ENCODE measurements around the gene MTREX.

MTREX gene

DNA sequence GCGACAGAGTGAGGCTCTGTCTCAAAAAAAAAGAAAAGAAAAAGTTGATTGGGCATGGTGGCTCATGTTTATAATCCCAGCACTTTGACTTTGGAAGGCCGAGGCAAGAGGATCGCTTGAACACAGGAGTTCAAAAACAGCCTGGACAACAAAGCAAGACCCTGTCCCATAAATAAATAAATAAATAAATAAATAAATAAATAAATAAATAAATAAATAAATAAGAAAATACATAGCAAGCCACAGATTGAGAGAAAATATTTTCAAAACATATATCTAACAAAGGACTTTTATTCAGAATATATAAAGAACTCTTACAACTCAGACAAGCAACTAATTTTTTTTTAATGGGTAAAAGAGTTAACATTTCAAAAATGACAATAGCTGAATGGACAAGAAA, 155.8 kb downstream of the MTREX start (continued):
- TF ChIP-seq, protein P1, sequence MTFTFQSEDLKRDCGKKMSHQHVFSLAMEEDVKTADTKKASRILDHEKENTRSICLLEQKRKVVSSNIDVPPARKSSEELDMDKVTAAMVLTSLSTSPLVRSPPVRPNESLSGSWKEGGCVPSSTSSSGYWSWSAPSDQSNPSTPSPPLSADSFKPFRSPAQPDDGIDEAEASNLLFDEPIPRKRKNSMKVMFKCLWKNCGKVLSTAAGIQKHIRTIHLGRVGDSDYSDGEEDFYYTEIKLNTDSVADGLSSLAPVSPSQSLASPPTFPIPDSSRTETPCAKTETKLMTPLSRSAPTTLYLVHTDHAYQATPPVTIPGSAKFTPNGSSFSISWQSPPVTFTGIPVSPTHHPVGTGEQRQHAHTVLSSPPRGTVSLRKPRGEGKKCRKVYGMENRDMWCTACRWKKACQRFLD (tag by site-specific recombination; IDR thresholded peaks at IDR 0.05) = peak; percentile 66; the same call in 1 of the 2 replicates
- TF ChIP-seq ZNF366 (tag by site-specific recombination; conservative IDR thresholded peaks at IDR 0.05) (peak; percentile 36; the same call in 1 of the 2 replicates), ZNF561 (tag by site-specific recombination; IDR thresholded peaks at IDR 0.05; ENCODE audit: borderline replicate concordance) (no peak), FEZF1 (tag by site-specific recombination; IDR thresholded peaks at IDR 0.05) (no peak), ZNF623 (tag by site-specific recombination; IDR thresholded peaks at IDR 0.05) (peak; percentile 88), ZNF292 (tag by site-specific recombination; IDR thresholded peaks at IDR 0.05; ENCODE audit: borderline replicate concordance, low read depth) (peak; percentile 95; the same call in 1 of the 2 replicates), MZF1 (tag by site-specific recombination; IDR thresholded peaks at IDR 0.05; ENCODE audit: borderline replicate concordance) (peak; percentile 76; the same call in 1 of the 2 replicates), OVOL3 (tag by site-specific recombination; IDR thresholded peaks at IDR 0.05) (peak; percentile 46; the same call in 1 of the 2 replicates), ZIC2 (tag by site-specific recombination; IDR thresholded peaks at IDR 0.05) (no peak), ZBTB8A (tag by site-specific recombination; IDR thresholded peaks at IDR 0.05) (peak; percentile 91), ZNF433 (tag by site-specific recombination; IDR thresholded peaks at IDR 0.05; ENCODE audit: low read depth) (peak; percentile 95), ZNF529 (tag by site-specific recombination; IDR thresholded peaks at IDR 0.05; ENCODE audit: insufficient replicate concordance) (peak; percentile 67), ZFP37 (tag by site-specific recombination; IDR thresholded peaks at IDR 0.05) (peak; percentile 95), ZNF664 (tag by site-specific recombination; IDR thresholded peaks at IDR 0.05) (peak; percentile 91), ZNF555 (tag by site-specific recombination; conservative IDR thresholded peaks at IDR 0.05) (peak; percentile 100), GLIS1 (tag by site-specific recombination; IDR thresholded peaks at IDR 0.05) (no peak), ZNF311 (tag by site-specific recombination; IDR thresholded peaks at IDR 0.05; ENCODE audit: borderline replicate concordance) (no peak), ZBTB1 (tag by site-specific recombination; IDR thresholded peaks at IDR 0.05) (peak; percentile 87; the same call in 1 of the 2 replicates), ZNF610 (tag by site-specific recombination; IDR thresholded peaks at IDR 0.05; ENCODE audit: borderline replicate concordance) (peak; percentile 37; the same call in 1 of the 2 replicates), ZNF121 (tag by site-specific recombination; IDR thresholded peaks at IDR 0.05) (peak; percentile 55; the same call in 1 of the 2 replicates), ZEB2 (tag by site-specific recombination; IDR thresholded peaks at IDR 0.05) (no peak), ZNF398 (tag by site-specific recombination; IDR thresholded peaks at IDR 0.05) (no peak), SP7 (tag by site-specific recombination; IDR thresholded peaks at IDR 0.05) (no peak), ZNF223 (tag by site-specific recombination; IDR thresholded peaks at IDR 0.05) (0 out of 2 replicates have a peak, but pooled peaks have one; percentile 40), ZBTB7A (tag by site-specific recombination; IDR thresholded peaks at IDR 0.05; ENCODE audit: low read depth) (no peak)
- TF ChIP-seq, protein P2, sequence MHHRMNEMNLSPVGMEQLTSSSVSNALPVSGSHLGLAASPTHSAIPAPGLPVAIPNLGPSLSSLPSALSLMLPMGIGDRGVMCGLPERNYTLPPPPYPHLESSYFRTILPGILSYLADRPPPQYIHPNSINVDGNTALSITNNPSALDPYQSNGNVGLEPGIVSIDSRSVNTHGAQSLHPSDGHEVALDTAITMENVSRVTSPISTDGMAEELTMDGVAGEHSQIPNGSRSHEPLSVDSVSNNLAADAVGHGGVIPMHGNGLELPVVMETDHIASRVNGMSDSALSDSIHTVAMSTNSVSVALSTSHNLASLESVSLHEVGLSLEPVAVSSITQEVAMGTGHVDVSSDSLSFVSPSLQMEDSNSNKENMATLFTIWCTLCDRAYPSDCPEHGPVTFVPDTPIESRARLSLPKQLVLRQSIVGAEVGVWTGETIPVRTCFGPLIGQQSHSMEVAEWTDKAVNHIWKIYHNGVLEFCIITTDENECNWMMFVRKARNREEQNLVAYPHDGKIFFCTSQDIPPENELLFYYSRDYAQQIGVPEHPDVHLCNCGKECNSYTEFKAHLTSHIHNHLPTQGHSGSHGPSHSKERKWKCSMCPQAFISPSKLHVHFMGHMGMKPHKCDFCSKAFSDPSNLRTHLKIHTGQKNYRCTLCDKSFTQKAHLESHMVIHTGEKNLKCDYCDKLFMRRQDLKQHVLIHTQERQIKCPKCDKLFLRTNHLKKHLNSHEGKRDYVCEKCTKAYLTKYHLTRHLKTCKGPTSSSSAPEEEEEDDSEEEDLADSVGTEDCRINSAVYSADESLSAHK (tag by site-specific recombination; IDR thresholded peaks at IDR 0.05) = no peak
- TF ChIP-seq, protein P3, sequence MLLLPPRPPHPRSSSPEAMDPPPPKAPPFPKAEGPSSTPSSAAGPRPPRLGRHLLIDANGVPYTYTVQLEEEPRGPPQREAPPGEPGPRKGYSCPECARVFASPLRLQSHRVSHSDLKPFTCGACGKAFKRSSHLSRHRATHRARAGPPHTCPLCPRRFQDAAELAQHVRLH (tag by site-specific recombination; IDR thresholded peaks at IDR 0.05) = peak; percentile 68; the same call in 1 of the 2 replicates
- TF ChIP-seq, protein P4, sequence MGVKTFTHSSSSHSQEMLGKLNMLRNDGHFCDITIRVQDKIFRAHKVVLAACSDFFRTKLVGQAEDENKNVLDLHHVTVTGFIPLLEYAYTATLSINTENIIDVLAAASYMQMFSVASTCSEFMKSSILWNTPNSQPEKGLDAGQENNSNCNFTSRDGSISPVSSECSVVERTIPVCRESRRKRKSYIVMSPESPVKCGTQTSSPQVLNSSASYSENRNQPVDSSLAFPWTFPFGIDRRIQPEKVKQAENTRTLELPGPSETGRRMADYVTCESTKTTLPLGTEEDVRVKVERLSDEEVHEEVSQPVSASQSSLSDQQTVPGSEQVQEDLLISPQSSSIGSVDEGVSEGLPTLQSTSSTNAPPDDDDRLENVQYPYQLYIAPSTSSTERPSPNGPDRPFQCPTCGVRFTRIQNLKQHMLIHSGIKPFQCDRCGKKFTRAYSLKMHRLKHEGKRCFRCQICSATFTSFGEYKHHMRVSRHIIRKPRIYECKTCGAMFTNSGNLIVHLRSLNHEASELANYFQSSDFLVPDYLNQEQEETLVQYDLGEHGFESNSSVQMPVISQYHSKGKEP (tag by site-specific recombination; IDR thresholded peaks at IDR 0.05) = no peak
- TF ChIP-seq, protein P5, sequence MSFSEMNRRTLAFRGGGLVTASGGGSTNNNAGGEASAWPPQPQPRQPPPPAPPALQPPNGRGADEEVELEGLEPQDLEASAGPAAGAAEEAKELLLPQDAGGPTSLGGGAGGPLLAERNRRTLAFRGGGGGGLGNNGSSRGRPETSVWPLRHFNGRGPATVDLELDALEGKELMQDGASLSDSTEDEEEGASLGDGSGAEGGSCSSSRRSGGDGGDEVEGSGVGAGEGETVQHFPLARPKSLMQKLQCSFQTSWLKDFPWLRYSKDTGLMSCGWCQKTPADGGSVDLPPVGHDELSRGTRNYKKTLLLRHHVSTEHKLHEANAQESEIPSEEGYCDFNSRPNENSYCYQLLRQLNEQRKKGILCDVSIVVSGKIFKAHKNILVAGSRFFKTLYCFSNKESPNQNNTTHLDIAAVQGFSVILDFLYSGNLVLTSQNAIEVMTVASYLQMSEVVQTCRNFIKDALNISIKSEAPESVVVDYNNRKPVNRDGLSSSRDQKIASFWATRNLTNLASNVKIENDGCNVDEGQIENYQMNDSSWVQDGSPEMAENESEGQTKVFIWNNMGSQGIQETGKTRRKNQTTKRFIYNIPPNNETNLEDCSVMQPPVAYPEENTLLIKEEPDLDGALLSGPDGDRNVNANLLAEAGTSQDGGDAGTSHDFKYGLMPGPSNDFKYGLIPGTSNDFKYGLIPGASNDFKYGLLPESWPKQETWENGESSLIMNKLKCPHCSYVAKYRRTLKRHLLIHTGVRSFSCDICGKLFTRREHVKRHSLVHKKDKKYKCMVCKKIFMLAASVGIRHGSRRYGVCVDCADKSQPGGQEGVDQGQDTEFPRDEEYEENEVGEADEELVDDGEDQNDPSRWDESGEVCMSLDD (tag by site-specific recombination; IDR thresholded peaks at IDR 0.05) = no peak
